AML-193 (cell line): ENCODE results near the gene MOB1B.
"Not testable (repeated sequence)": the region's sequence is repeated elsewhere in the genome, so short reads cannot be mapped to it uniquely, and the experiment has no call there.

Experiments used
- DNase-seq, 2 experiments: peaks; one replicate each; lab custom pipeline; 2025; lab: John Stamatoyannopoulos, UW

The MOB1B gene

GRCh38 chr4:70956549-70957210, 54.5 kb downstream of the MOB1B start:
- DNase-seq, result no peak

GRCh38 chr4:70958681-70959080, 56.5 kb downstream of the MOB1B start:
- no peak for DNase-seq

- no peak for DNase-seq
Observed at GRCh38 chr4:70969076-70969475, 66.9 kb downstream of the MOB1B start.

- DNase-seq, result no peak
Observed at GRCh38 chr4:70976252-70976651, 74.1 kb downstream of the MOB1B start.

GRCh38 chr4:70979445-70980008, 77.4 kb downstream of the MOB1B start:
- peak; percentile 59 to 65 for DNase-seq

GRCh38 chr4:70980196-70980595, 78.0 kb downstream of the MOB1B start:
- no peak for DNase-seq

- no peak for DNase-seq
Observed at GRCh38 chr4:70984106-70984505, 81.9 kb downstream of the MOB1B start.

- peak in 1 of 2 experiments; percentile 1 for DNase-seq
Observed at GRCh38 chr4:70984589-70984988, 82.4 kb downstream of the MOB1B start.

GRCh38 chr4:70991596-70991995, 89.4 kb downstream of the MOB1B start:
- no peak for DNase-seq

- DNase-seq, result no peak
Observed at GRCh38 chr4:70992391-70992881, 90.3 kb downstream of the MOB1B start.

GRCh38 chr4:70993181-70994068, 91.3 kb downstream of the MOB1B start, which contains the start of gene DCK:
Gene DCK, plus strand, starts transcription at chr4:70993649. Its CDS starts 187 bp downstream, at chr4:70993836.
- peak; percentile 81 to 85 for DNase-seq

- peak in 1 of 2 experiments; percentile 16 for DNase-seq
Observed at GRCh38 chr4:70994069-70994366, 91.8 kb downstream of the MOB1B start.

GRCh38 chr4:70994387-70995099, 92.4 kb downstream of the MOB1B start:
- DNase-seq, result peak; percentile 66 to 73

GRCh38 chr4:70996018-70996360, 93.8 kb downstream of the MOB1B start:
- DNase-seq, result peak in 1 of 2 experiments; percentile 8

- DNase-seq, result no peak
Observed at GRCh38 chr4:70997036-70997435, 94.9 kb downstream of the MOB1B start.

- DNase-seq, result peak in 1 of 2 experiments; percentile 2
Observed at GRCh38 chr4:70997546-70997945, 95.4 kb downstream of the MOB1B start.

GRCh38 chr4:70999639-71000038, 97.5 kb downstream of the MOB1B start:
- not testable (repeated sequence) for DNase-seq

GRCh38 chr4:71001363-71001762, 99.2 kb downstream of the MOB1B start:
- not testable (repeated sequence) for DNase-seq

- no peak for DNase-seq
Observed at GRCh38 chr4:71004281-71004851, 102.2 kb downstream of the MOB1B start.

GRCh38 chr4:71005025-71005424, 102.9 kb downstream of the MOB1B start:
- DNase-seq, result not testable (repeated sequence)

GRCh38 chr4:71006203-71006907, 104.2 kb downstream of the MOB1B start:
- no peak for DNase-seq
